Gastroesophageal sphincter (tissue), 4 donors: ENCODE results near the gene CUL5. TPM values are rescaled to one million over a fixed set of nuclear protein-coding genes. Genes with fewer than 3 reads are reported as not detected.

Experiments
- ATAC-seq: fragments of 150-250 bp; one replicate; pipeline ENCODE4 v1.9.1; 2016; ENCODE audit warnings: mild to moderate bottlenecking, moderate library complexity
- H3K27ac ChIP-seq, 4 donors: fragments of 200-600 bp; sonication (generic) in 3 of 4; 1 replicate in 3 of 4; 2 replicates in 1 of 4; pipeline ENCODE4 v1.5.1; 2016 to 2019
- H3K27me3 ChIP-seq: fragments of 200-600 bp; sonication (generic); one replicate; pipeline ENCODE4 v1.5.1; 2019
- H3K36me3 ChIP-seq, 2 donors: fragments of 200-600 bp; sonication (generic); one replicate each; pipeline ENCODE4 v1.5.1; 2019; ENCODE audit warnings: control low read depth in 1 of 2
- H3K4me1 ChIP-seq, 3 donors: fragments of 200-600 bp; sonication (generic); 1 replicate in 2 of 3; 2 replicates in 1 of 3; pipeline ENCODE4 v1.5.1; 2016 to 2019; ENCODE audit warnings: control low read depth in 2 of 3
- H3K4me3 ChIP-seq, 2 donors: fragments of 200-600 bp; sonication (generic); one replicate each; pipeline ENCODE4 v1.5.1; 2019; ENCODE audit warnings: mild to moderate bottlenecking in 1 of 2, moderate library complexity in 1 of 2
- H3K9me3 ChIP-seq, 3 donors: fragments of 200-600 bp; sonication (generic); one replicate each; pipeline ENCODE4 v1.5.1; 2017 to 2019; ENCODE audit warnings: control low read depth in 2 of 3
- EP300 ChIP-seq: sonication (generic); formaldehyde crosslinking; IDR thresholded peaks from one replicate; pipeline ENCODE4 v1.6.1; 2017; ENCODE audit warnings: antibody characterized with exemption, mild to moderate bottlenecking
- POLR2A ChIP-seq, 2 donors: fragments of 450-650 bp; IDR thresholded peaks; one replicate each; pipeline ENCODE4 v1.6.1; 2017; ENCODE audit warnings: antibody characterized with exemption in 2 of 2, mild to moderate bottlenecking in 2 of 2, moderate library complexity in 1 of 2
- POLR2AphosphoS5 ChIP-seq: sonication (generic); formaldehyde crosslinking; IDR thresholded peaks from one replicate; pipeline ENCODE4 v1.6.1; 2017; ENCODE audit warnings: antibody characterized with exemption
- WGBS, 2 donors: methylation state at CpG; one replicate each; pipeline ENCODE4 v1.1.5; 2018; ENCODE audit warnings: low coverage in 1 of 2; 5-methylcytosine and 5-hydroxymethylcytosine counted together
- total RNA-seq, 4 donors: library from RNA; depleted of rRNA; stranded (reverse); fragments of >200 nt; gene quantifications; one replicate each; pipeline ENCODE4 v1.1.0, GENCODE V29; 2016
- TF ChIP-seq, protein P1 (sequence below), 4 experiments: fragments of 200-600 bp in 2 of 4; fragments of 450-650 bp in 2 of 4; sonication (generic) in 1 of 4; IDR thresholded peaks; one replicate each; pipeline ENCODE4 v1.5.1; 2017 to 2019; ENCODE audit warnings: antibody characterized with exemption in 4 of 4, mild to moderate bottlenecking in 2 of 4, moderate library complexity in 2 of 4

The CUL5 gene
- total RNA-seq, 4 donors from 2014 or later: 33.0 to 38.8 (median 33.8) TPM

DNA sequence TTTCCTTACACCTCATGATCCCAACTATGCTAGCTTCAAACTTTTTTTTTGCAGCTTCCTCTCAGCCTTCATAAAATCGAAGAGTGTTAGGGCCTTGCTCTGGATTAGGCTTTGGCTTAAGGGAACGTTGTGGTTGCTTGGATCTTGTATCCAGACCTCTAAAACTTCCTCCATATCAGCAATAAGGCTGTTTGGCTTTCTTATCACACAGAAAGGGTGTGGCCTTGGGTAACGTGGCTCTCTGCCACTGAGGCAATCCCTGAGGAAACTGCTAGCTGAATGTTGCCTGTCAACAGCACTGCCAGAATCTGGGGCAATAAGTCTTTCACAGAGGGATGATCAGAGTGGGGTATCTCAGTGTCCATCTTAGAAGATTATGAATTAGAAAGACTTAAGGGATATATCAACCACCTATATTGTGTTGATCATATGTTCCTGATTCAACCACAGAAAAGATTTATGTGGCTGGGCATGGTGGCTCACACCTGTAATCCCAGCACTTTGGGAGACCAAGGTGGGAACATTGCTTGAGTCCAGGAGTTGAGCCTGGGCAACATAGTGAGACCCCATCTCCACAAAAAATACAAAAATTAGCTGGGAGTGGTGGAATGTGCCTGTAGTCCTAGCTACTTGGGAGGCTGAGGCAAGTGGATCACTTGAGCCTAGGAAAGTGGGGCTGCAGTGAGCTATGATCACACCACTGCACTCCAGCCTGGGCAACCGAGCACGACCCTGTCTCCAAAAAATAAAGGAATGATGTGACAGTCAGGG, 12.5 kb upstream of the CUL5 start:
- no peak for ATAC-seq
- Histone ChIP-seq H3K27me3 (no peaks in the 10 kb centered on the region), H3K36me3 (no peaks in the 10 kb centered on the region), H3K9me3 (no peaks in the 10 kb centered on the region), H3K4me3 (no peak overlapping the region), H3K27ac (no peak overlapping the region), H3K4me1 (no peaks in the 10 kb centered on the region)
- 53 to 73% methylated on average over 2 to 4 of the region's 5 CpGs for WGBS, 2 donors
- TF ChIP-seq EP300: no peak

DNA sequence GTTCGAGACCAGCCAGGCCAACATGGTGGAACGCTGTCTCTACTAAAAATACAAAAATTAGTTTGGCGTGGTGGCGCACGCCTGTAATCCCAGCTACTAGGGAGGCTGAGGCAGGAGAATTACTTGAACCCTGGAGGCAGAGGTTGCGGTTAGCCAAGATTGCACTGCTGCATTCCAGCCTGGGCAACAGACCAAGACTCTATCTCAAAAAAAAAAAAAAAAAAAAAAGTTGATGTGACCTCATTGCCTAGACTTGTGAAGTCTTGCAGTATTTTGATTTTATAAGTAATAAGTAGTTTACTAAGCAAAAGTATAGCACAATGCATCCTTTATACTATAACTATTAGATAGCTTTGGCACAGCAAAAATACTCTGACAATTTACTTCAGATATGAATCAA, 9.9 kb upstream of the CUL5 start:
- Histone ChIP-seq H3K9me3 (no peaks in the 10 kb centered on the region), H3K27ac (no peak overlapping the region), H3K4me1 (no peaks in the 10 kb centered on the region), H3K27me3 (no peaks in the 10 kb centered on the region), H3K36me3 (no peaks in the 10 kb centered on the region), H3K4me3 (no peak overlapping the region)
- no peak for TF ChIP-seq POLR2A (IDR thresholded peaks at IDR 0.05)
- TF ChIP-seq POLR2AphosphoS5: no peak
- TF ChIP-seq, protein P1, sequence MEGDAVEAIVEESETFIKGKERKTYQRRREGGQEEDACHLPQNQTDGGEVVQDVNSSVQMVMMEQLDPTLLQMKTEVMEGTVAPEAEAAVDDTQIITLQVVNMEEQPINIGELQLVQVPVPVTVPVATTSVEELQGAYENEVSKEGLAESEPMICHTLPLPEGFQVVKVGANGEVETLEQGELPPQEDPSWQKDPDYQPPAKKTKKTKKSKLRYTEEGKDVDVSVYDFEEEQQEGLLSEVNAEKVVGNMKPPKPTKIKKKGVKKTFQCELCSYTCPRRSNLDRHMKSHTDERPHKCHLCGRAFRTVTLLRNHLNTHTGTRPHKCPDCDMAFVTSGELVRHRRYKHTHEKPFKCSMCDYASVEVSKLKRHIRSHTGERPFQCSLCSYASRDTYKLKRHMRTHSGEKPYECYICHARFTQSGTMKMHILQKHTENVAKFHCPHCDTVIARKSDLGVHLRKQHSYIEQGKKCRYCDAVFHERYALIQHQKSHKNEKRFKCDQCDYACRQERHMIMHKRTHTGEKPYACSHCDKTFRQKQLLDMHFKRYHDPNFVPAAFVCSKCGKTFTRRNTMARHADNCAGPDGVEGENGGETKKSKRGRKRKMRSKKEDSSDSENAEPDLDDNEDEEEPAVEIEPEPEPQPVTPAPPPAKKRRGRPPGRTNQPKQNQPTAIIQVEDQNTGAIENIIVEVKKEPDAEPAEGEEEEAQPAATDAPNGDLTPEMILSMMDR (IDR thresholded peaks at IDR 0.05): no peak
- TF ChIP-seq EP300: no peak
- WGBS, 2 donors: no CpG with 5 or more reads among the region's 6 CpGs
- ATAC-seq: no peak

DNA sequence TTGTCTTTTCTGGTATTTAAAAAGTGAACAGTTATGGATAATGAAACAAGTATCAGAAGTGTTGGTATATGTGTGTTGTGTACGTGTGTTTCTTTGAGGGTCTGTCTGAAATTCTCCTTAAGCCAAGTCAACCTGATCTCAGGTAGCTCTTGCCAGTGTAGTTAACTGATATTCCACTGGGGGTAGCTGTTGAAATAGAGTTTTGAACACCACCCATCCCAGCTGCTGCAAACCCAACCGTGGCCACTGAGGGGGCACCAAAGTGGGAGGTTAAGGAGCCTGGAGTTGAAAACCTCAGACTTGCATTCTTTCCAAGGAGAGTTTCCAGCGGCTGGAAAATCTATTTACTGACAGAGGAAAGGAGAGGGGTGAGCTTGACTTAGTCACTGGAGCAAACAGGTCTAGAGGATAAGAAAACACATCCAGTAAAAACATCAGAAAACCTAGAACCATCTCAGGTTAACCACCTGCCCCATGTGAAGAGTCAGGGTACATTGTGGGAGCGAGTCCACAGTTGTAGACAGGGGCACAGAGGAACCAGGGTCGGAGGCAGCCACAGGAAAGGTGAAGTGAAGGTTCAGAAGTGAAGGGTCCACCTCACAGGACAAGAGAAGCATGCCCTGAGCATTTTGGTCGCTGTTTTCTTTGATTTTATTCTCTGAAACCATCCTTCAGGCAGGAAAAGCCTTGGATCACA, 8.8 kb upstream of the CUL5 start:
- WGBS, 2 donors: 29 to 45% methylated on average over 5 to 6 of the region's 6 CpGs
- H3K4me3 ChIP-seq: no peak overlapping the region
- TF ChIP-seq EP300: no peak
- TF ChIP-seq, protein P1 (IDR thresholded peaks at IDR 0.05): peak in 1 of 4 experiments; percentile 31
- H3K4me1 ChIP-seq: no peaks in the 10 kb centered on the region
- H3K27ac ChIP-seq: no peak overlapping the region
- H3K27me3 ChIP-seq: no peaks in the 10 kb centered on the region
- H3K9me3 ChIP-seq: no peaks in the 10 kb centered on the region
- peak; percentile 22 for ATAC-seq
- H3K36me3 ChIP-seq: no peaks in the 10 kb centered on the region

DNA sequence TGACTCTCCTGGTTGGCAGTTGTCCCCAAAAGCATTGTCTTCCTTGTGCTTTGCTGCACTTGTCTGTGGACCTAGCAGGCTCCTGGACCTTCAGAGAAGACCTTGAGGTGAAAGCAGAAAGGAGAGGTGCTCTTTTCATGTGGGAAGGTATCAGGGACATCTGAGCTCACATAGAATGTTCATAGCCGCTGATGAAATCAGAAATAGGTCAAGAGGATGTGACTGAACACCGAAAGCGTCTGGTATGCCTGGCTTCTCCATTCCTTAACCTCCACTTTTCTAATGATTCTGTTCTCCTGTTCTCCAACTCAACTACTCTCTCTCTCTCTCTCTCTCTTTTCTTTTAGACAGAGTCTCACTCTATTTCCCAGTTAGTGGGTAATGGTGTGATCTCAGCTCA, 6.2 kb upstream of the CUL5 start:
- ATAC-seq: no peak
- no peak overlapping the region for H3K27ac ChIP-seq
- H3K36me3 ChIP-seq: no peaks in the 10 kb centered on the region
- H3K4me1 ChIP-seq: no peaks in the 10 kb centered on the region
- H3K27me3 ChIP-seq: no peaks in the 10 kb centered on the region
- no peak overlapping the region for H3K4me3 ChIP-seq
- 86% methylated on average over 2 to 3 of the region's 3 CpGs for WGBS, 2 donors
- no peaks in the 10 kb centered on the region for H3K9me3 ChIP-seq
- TF ChIP-seq EP300 (no peak), POLR2AphosphoS5 (no peak), POLR2A (IDR thresholded peaks at IDR 0.05) (no peak)
- TF ChIP-seq, protein P1 (IDR thresholded peaks at IDR 0.05): no peak

DNA sequence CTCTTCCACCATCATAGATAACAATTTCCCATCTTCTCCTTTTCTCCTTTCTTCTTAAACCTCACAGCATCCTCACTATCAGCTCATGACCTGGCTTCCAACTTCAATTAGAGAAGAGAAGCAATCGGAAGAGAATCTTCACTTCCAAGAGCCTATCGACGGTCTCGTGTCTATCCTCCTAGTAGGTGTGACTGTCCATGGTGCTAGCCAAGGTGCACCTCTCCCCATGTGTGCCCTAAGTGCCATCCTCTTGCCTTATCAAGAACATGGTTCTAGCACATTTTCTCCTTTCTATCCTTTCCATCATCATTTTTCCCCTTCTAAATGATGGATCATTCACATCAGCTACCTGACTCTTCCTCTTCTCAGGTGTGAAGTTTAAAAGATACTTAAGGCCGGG, 5.1 kb upstream of the CUL5 start:
- no peak for ATAC-seq
- TF ChIP-seq EP300: no peak
- no peak for TF ChIP-seq POLR2A (IDR thresholded peaks at IDR 0.05)
- TF ChIP-seq POLR2AphosphoS5: no peak
- TF ChIP-seq, protein P1 (IDR thresholded peaks at IDR 0.05): no peak
- WGBS, 2 donors: 78 to 85% methylated on average over 4 of the region's 5 CpGs

More for the DNA sequence above, 5.1 kb upstream of the CUL5 start:
- H3K4me3 ChIP-seq: no peak overlapping the region
- no peaks in the 10 kb centered on the region for H3K27me3 ChIP-seq
- H3K4me1 ChIP-seq: peaks cover 0 to 8% (median 0%) of the 10 kb centered on the region in 3 donors
- H3K9me3 ChIP-seq: no peaks in the 10 kb centered on the region
- no peak overlapping the region for H3K27ac ChIP-seq
- no peaks in the 10 kb centered on the region for H3K36me3 ChIP-seq
